MM.1S (cell line): ENCODE results near the gene PREX1.

Experiments
- CTCF ChIP-seq: fragments of 300-600 bp; sonication (generic); IDR thresholded peaks from 2 replicates; pipeline ENCODE4 v1.5.1; 2016; ENCODE audit warnings: antibody characterized with exemption, low read length, mixed read lengths
- EZH2 ChIP-seq: fragments of 300-600 bp; sonication (generic); optimal IDR thresholded peaks from 2 replicates; pipeline ENCODE3; 2017; ENCODE audit warnings: low read depth, mild to moderate bottlenecking, antibody characterized with exemption, low read length, mixed read lengths
- EZH2phosphoT487 ChIP-seq: fragments of 300-600 bp; sonication (generic); IDR thresholded peaks from 2 replicates; pipeline ENCODE4 v1.6.1; 2018; ENCODE audit warnings: antibody characterized with exemption, low read length

- TF ChIP-seq CTCF (no peak), EZH2phosphoT487 (no peak), EZH2 (no peak)
These were observed 169.3 kb downstream of the PREX1 start for GRCh38 chr20:48658505-48658904.
